SH-SY5Y (cell line): ENCODE measurements around the gene ATXN7L3.

Source experiments
- GATA2 ChIP-seq: IDR thresholded peaks from 2 replicates; pipeline ENCODE4 v1.6.1; 2011; ENCODE audit warnings: mild to moderate bottlenecking, low read depth, low read length
- GATA3 ChIP-seq: IDR thresholded peaks from 2 replicates; pipeline ENCODE4 v1.6.1; 2011; ENCODE audit warnings: low read depth, mild to moderate bottlenecking, low read length, moderate library complexity

- TF ChIP-seq GATA3 (no peak), GATA2 (no peak)
These were observed 9.2 kb downstream of the ATXN7L3 start for GRCh38 chr17:44190481-44190880.
